GM23338 (cell line): ENCODE measurements around the gene PLA1A. TPM values are rescaled to one million over a fixed set of nuclear protein-coding genes. Genes with fewer than 3 reads are reported as not detected.
"Not testable (repeated sequence)": the region's sequence is repeated elsewhere in the genome, so short reads cannot be mapped to it uniquely, and the experiment has no call there.

Experiments used
- ATAC-seq: fragments of 200-7000 bp; cut with Tn5 transposase; 3 replicates; pipeline ENCODE4 v1.9.1; 2020
- DNase-seq: peaks from one replicate; pipeline ENCODE4 v3.0.0-alpha.2; 2015; ENCODE audit warnings: low spot score
- H2AFZ ChIP-seq: fragments of 200-600 bp; sonication (generic); 2 replicates; pipeline ENCODE4 v1.8.0; 2016; ENCODE audit warnings: antibody characterized with exemption, mild to moderate bottlenecking, moderate library complexity
- H3F3A ChIP-seq: fragments of 200-600 bp; sonication (generic); replicated peaks from 2 replicates; pipeline ENCODE4 v1.8.0; 2017; ENCODE audit warnings: antibody characterized with exemption, mixed run types, low read depth
- H3K27ac ChIP-seq: fragments of 200-600 bp; sonication (generic); 2 replicates; pipeline ENCODE4 v1.6.1; 2016; ENCODE audit warnings: low read depth
- H3K27me3 ChIP-seq: fragments of 200-600 bp; sonication (generic); 2 replicates; pipeline ENCODE4 v1.8.0; 2016; ENCODE audit warnings: mild to moderate bottlenecking, mixed run types, moderate library complexity; ENCODE audit not compliant: insufficient read depth
- H3K36me3 ChIP-seq: fragments of 200-600 bp; sonication (generic); 2 replicates; pipeline ENCODE4 v1.8.0; 2016; ENCODE audit warnings: mild to moderate bottlenecking; ENCODE audit not compliant: insufficient read depth
- H3K4me1 ChIP-seq: fragments of 200-600 bp; sonication (generic); 2 replicates; pipeline ENCODE4 v1.8.0; 2016; ENCODE audit warnings: mild to moderate bottlenecking, moderate library complexity; ENCODE audit not compliant: insufficient read depth
- H3K4me2 ChIP-seq: fragments of 200-600 bp; sonication (generic); 2 replicates; pipeline ENCODE4 v1.7.1; 2017; ENCODE audit warnings: mixed run types
- H3K4me3 ChIP-seq: fragments of 200-600 bp; sonication (generic); 2 replicates; pipeline ENCODE4 v1.6.1; 2016; ENCODE audit warnings: mixed run types
- H3K79me2 ChIP-seq: fragments of 200-600 bp; sonication (generic); replicated peaks from 2 replicates; pipeline ENCODE4 v1.8.0; 2017; ENCODE audit warnings: mild to moderate bottlenecking; ENCODE audit not compliant: insufficient read depth
- H3K9me2 ChIP-seq: fragments of 200-600 bp; sonication (generic); 2 replicates; pipeline ENCODE4 v1.8.0; 2017; ENCODE audit not compliant: insufficient read depth
- H4K20me1 ChIP-seq: fragments of 200-600 bp; sonication (generic); replicated peaks from 2 replicates; pipeline ENCODE4 v1.8.0; 2017; ENCODE audit warnings: mild to moderate bottlenecking; ENCODE audit not compliant: insufficient read depth
- H3K27ac Mint-ChIP-seq: 2 replicates; pipeline ENCODE4 v1.8.0; 2020; ENCODE audit warnings: inconsistent platforms, mild to moderate bottlenecking, moderate library complexity, mixed read lengths
- H3K27me3 Mint-ChIP-seq: 3 replicates; pipeline ENCODE4 v1.8.0; 2022; ENCODE audit warnings: low read depth, mild to moderate bottlenecking, moderate library complexity, mixed read lengths, inconsistent platforms; ENCODE audit not compliant: insufficient read depth, poor library complexity
- H3K36me3 Mint-ChIP-seq: 3 replicates; pipeline ENCODE4 v1.8.0; 2021; ENCODE audit warnings: low read depth, mild to moderate bottlenecking, inconsistent platforms, moderate library complexity, mixed read lengths
- H3K4me1 Mint-ChIP-seq: 3 replicates; pipeline ENCODE4 v1.8.0; 2020; ENCODE audit warnings: mild to moderate bottlenecking, inconsistent platforms, mixed read lengths
- H3K4me3 Mint-ChIP-seq: 3 replicates; pipeline ENCODE4 v1.8.0; 2021; ENCODE audit warnings: moderate library complexity, mild to moderate bottlenecking, inconsistent platforms, mixed read lengths
- H3K9me3 Mint-ChIP-seq: 3 replicates; pipeline ENCODE4 v1.8.0; 2020; ENCODE audit warnings: moderate library complexity, mild to moderate bottlenecking, inconsistent platforms, mixed read lengths
- CREB1 ChIP-seq: fragments of 250-450 bp; sonication (Bioruptor Pico); IDR thresholded peaks from 2 replicates; pipeline ENCODE4 v1.5.0; 2020; ENCODE audit warnings: low read depth, mild to moderate bottlenecking, moderate library complexity
- EZH2phosphoT487 ChIP-seq: fragments of 200-600 bp; sonication (generic); IDR thresholded peaks from one replicate; pipeline ENCODE4 v1.8.1; 2018; ENCODE audit warnings: antibody characterized with exemption; ENCODE audit not compliant: unreplicated experiment
- JUNB ChIP-seq: IDR thresholded peaks from one replicate; pipeline ENCODE4 v1.6.1; 2016; ENCODE audit warnings: antibody characterized with exemption; ENCODE audit not compliant: unreplicated experiment
- NANOG ChIP-seq: IDR thresholded peaks from 2 replicates; pipeline ENCODE4 v1.6.1; 2016; ENCODE audit warnings: antibody characterized with exemption, borderline replicate concordance
- STAT1 ChIP-seq: IDR thresholded peaks from one replicate; pipeline ENCODE4 v1.6.1; 2016; ENCODE audit warnings: antibody characterized with exemption; ENCODE audit not compliant: unreplicated experiment
- ZNF331 ChIP-seq: fragments of 250-450 bp; sonication (Bioruptor Pico); IDR thresholded peaks from 2 replicates; pipeline ENCODE4 v1.5.0; 2020; ENCODE audit warnings: low read depth, mild to moderate bottlenecking, moderate library complexity
- polyA plus RNA-seq: library from polyadenylated mRNA; unstranded; fragments of >200 nt; fragmentation: Nextera tagmentation; extraction: Ambion mirVana; gene quantifications from 2 replicates; pipeline ENCODE4 v1.2.1, GENCODE V29; 2016
- total RNA-seq: library from RNA; depleted of rRNA; stranded (reverse); fragments of >200 nt; shearing (Covaris generic); gene quantifications from 2 replicates; pipeline ENCODE4 v1.2.3, GENCODE V29; 2014
- TF ChIP-seq, protein P1 (sequence below): IDR thresholded peaks from one replicate; pipeline ENCODE4 v1.6.1; 2018; ENCODE audit warnings: antibody characterized with exemption; ENCODE audit not compliant: unreplicated experiment
- TF ChIP-seq, protein P2 (sequence below): fragments of 250-450 bp; sonication (Bioruptor Pico); IDR thresholded peaks from 2 replicates; pipeline ENCODE4 v1.5.0; 2020; ENCODE audit warnings: mild to moderate bottlenecking, moderate library complexity

Gene PLA1A
- total and polyA plus RNA-seq, 2 experiments from 2014 or later = not detected

DNA sequence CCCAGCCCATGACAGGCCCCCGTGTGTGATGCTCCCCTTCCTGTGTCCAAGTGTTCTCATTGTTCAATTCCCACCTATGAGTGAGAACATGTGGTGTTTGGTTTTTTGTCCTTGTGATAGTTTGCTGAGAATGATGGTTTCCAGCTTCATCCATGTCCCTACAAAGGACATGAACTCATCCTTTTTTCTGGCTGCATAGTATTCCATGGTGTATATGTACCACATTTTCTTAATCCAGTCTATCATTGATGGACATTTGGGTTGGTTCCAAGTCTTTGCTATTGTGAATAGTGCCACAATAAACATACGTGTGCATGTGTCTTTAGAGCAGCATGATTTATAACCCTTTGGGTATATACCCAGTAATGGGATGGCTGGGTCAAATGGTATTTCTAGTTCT, 34.4 kb upstream of the PLA1A start:
- H3K9me2 ChIP-seq, H2AFZ ChIP-seq, H3K36me3 Mint-ChIP-seq, H3K4me2 ChIP-seq, H3K27ac Mint-ChIP-seq, H3K36me3 ChIP-seq, H3K4me1 Mint-ChIP-seq, H3K9me3 Mint-ChIP-seq, H3K4me1 ChIP-seq, H3K79me2 ChIP-seq, H3K27me3 Mint-ChIP-seq, H4K20me1 ChIP-seq, DNase-seq, H3F3A ChIP-seq, H3K27ac ChIP-seq, H3K27me3 ChIP-seq, ATAC-seq, H3K4me3 Mint-ChIP-seq, H3K4me3 ChIP-seq: not testable (repeated sequence)

DNA sequence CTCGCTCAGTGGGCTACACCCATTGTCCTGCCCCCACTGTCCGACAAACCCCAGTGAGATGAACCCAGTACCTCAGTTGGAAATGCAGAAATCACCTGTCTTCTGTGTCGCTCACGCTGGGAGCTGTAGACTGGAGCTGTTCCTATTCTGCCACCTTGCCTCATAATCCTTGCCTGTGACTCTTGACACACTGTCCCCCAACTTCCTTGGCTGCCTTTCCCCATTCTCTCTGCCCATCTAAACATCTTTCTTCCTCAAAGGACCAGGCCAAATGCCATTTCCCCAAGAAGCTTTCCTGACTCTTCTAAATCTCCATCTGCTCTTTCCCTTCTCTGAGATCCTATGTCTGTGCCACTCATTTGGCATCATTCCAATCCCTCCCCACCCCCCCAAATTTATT, 28.5 kb upstream of the PLA1A start:
- DNase-seq = no peak
- Histone ChIP-seq H4K20me1 (no peaks in the 10 kb centered on the region), H3K9me2 (no peaks in the 10 kb centered on the region), H3F3A (no peaks in the 10 kb centered on the region), H3K4me1 (no peaks in the 10 kb centered on the region), H3K36me3 (no peaks in the 10 kb centered on the region), H3K27me3 (no peaks in the 10 kb centered on the region), H3K4me3 (no peak overlapping the region), H3K4me2 (no peak overlapping the region), H3K27ac (no peak overlapping the region), H3K79me2 (no peaks in the 10 kb centered on the region), H2AFZ (no peak overlapping the region)
- Mint-ChIP-seq H3K27me3 (peaks cover 4% of the 10 kb centered on the region), H3K4me3 (no peak overlapping the region), H3K27ac (no peak overlapping the region), H3K4me1 (no peaks in the 10 kb centered on the region), H3K9me3 (no peaks in the 10 kb centered on the region), H3K36me3 (no peaks in the 10 kb centered on the region)
- ATAC-seq = no peak
- no peak for TF ChIP-seq ZNF331 (CRISPR knock-in tag)
- TF ChIP-seq CREB1 (CRISPR knock-in tag) = no peak
- no peak for TF ChIP-seq EZH2phosphoT487
- no peak for TF ChIP-seq JUNB
- no peak for TF ChIP-seq NANOG

DNA sequence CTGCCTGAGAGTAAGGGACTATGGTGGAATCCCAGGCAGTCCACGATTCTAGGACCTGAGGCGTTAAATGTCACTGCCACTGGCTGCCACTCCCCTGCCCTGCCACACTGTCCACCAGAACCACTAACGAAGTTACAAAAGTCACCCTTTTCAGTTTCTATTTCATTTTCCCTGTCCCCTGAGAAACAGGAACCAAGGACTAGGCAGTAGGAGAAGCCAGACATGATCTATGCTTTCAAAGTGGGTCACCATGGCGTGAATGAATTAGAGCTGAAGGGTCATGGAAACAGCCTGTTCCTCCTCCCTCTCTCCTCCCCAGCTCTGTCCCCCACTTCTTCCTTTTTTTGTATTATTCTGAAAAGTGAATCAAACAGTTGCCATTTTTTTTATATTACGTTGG, 27.5 kb upstream of the PLA1A start:
- peaks cover 4% of the 10 kb centered on the region for H3K27me3 Mint-ChIP-seq
- Histone ChIP-seq H3K4me1 (no peaks in the 10 kb centered on the region), H3K4me2 (no peak overlapping the region), H4K20me1 (no peaks in the 10 kb centered on the region), H3K27me3 (no peaks in the 10 kb centered on the region), H2AFZ (no peak overlapping the region), H3K9me2 (no peaks in the 10 kb centered on the region), H3K27ac (no peak overlapping the region), H3K79me2 (no peaks in the 10 kb centered on the region), H3K36me3 (no peaks in the 10 kb centered on the region), H3K4me3 (no peak overlapping the region), H3F3A (no peaks in the 10 kb centered on the region)
- no peak for TF ChIP-seq STAT1
- TF ChIP-seq NANOG = no peak
- TF ChIP-seq, protein P1, sequence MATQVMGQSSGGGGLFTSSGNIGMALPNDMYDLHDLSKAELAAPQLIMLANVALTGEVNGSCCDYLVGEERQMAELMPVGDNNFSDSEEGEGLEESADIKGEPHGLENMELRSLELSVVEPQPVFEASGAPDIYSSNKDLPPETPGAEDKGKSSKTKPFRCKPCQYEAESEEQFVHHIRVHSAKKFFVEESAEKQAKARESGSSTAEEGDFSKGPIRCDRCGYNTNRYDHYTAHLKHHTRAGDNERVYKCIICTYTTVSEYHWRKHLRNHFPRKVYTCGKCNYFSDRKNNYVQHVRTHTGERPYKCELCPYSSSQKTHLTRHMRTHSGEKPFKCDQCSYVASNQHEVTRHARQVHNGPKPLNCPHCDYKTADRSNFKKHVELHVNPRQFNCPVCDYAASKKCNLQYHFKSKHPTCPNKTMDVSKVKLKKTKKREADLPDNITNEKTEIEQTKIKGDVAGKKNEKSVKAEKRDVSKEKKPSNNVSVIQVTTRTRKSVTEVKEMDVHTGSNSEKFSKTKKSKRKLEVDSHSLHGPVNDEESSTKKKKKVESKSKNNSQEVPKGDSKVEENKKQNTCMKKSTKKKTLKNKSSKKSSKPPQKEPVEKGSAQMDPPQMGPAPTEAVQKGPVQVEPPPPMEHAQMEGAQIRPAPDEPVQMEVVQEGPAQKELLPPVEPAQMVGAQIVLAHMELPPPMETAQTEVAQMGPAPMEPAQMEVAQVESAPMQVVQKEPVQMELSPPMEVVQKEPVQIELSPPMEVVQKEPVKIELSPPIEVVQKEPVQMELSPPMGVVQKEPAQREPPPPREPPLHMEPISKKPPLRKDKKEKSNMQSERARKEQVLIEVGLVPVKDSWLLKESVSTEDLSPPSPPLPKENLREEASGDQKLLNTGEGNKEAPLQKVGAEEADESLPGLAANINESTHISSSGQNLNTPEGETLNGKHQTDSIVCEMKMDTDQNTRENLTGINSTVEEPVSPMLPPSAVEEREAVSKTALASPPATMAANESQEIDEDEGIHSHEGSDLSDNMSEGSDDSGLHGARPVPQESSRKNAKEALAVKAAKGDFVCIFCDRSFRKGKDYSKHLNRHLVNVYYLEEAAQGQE = no peak
- TF ChIP-seq ZNF331 (CRISPR knock-in tag) = no peak
- no peak for TF ChIP-seq CREB1 (CRISPR knock-in tag)
- TF ChIP-seq, protein P2, sequence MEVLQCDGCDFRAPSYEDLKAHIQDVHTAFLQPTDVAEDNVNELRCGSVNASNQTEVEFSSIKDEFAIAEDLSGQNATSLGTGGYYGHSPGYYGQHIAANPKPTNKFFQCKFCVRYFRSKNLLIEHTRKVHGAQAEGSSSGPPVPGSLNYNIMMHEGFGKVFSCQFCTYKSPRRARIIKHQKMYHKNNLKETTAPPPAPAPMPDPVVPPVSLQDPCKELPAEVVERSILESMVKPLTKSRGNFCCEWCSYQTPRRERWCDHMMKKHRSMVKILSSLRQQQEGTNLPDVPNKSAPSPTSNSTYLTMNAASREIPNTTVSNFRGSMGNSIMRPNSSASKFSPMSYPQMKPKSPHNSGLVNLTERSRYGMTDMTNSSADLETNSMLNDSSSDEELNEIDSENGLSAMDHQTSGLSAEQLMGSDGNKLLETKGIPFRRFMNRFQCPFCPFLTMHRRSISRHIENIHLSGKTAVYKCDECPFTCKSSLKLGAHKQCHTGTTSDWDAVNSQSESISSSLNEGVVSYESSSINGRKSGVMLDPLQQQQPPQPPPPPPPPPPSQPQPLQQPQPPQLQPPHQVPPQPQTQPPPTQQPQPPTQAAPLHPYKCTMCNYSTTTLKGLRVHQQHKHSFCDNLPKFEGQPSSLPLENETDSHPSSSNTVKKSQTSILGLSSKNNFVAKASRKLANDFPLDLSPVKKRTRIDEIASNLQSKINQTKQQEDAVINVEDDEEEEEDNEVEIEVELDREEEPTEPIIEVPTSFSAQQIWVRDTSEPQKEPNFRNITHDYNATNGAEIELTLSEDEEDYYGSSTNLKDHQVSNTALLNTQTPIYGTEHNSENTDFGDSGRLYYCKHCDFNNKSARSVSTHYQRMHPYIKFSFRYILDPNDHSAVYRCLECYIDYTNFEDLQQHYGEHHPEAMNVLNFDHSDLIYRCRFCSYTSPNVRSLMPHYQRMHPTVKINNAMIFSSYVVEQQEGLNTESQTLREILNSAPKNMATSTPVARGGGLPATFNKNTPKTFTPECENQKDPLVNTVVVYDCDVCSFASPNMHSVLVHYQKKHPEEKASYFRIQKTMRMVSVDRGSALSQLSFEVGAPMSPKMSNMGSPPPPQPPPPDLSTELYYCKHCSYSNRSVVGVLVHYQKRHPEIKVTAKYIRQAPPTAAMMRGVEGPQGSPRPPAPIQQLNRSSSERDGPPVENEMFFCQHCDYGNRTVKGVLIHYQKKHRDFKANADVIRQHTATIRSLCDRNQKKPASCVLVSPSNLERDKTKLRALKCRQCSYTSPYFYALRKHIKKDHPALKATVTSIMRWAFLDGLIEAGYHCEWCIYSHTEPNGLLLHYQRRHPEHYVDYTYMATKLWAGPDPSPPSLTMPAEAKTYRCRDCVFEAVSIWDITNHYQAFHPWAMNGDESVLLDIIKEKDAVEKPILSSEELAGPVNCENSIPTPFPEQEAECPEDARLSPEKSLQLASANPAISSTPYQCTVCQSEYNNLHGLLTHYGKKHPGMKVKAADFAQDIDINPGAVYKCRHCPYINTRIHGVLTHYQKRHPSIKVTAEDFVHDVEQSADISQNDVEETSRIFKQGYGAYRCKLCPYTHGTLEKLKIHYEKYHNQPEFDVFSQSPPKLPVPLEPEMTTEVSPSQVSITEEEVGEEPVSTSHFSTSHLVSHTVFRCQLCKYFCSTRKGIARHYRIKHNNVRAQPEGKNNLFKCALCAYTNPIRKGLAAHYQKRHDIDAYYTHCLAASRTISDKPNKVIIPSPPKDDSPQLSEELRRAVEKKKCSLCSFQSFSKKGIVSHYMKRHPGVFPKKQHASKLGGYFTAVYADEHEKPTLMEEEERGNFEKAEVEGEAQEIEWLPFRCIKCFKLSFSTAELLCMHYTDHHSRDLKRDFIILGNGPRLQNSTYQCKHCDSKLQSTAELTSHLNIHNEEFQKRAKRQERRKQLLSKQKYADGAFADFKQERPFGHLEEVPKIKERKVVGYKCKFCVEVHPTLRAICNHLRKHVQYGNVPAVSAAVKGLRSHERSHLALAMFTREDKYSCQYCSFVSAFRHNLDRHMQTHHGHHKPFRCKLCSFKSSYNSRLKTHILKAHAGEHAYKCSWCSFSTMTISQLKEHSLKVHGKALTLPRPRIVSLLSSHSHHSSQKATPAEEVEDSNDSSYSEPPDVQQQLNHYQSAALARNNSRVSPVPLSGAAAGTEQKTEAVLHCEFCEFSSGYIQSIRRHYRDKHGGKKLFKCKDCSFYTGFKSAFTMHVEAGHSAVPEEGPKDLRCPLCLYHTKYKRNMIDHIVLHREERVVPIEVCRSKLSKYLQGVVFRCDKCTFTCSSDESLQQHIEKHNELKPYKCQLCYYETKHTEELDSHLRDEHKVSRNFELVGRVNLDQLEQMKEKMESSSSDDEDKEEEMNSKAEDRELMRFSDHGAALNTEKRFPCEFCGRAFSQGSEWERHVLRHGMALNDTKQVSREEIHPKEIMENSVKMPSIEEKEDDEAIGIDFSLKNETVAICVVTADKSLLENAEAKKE (CRISPR knock-in tag) = no peak
- H3K27ac Mint-ChIP-seq = no peak overlapping the region
- no peak for DNase-seq
- no peaks in the 10 kb centered on the region for H3K4me1 Mint-ChIP-seq
- no peaks in the 10 kb centered on the region for H3K9me3 Mint-ChIP-seq
- no peak overlapping the region for H3K4me3 Mint-ChIP-seq
- no peak for ATAC-seq
- H3K36me3 Mint-ChIP-seq = no peaks in the 10 kb centered on the region
